ENCODE results near the gene AP1G1. TPM values are rescaled to one million over a fixed set of nuclear protein-coding genes. Genes with fewer than 3 reads are reported as not detected.

AP1G1 gene
- total and polyA plus RNA-seq, 4 experiments from 2014 or later, result 7.6 to 103 (median 57.0) TPM

DNA sequence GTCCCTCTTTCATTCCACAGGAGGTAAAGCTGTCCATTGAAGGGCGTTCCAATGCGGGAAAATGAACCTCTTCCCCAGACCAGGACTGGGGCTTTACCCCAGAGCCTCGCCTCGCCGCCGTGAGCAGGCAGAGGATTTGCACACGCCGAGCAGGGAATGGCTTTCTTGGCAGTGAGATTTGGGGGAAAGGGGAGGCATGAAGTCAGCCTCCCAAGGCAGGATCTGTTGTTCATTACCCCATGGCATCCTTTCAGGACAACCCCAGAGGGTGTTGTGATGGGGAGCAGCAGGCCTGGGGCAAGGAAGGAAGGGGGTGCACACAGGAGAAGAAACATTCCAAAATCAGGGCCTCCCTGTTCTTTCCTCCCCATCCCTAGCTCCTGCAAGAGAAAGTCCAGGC is 43.1 kb upstream of the AP1G1 start:
- H3K4me3 ChIP-seq (ENCODE audit: low read length in 2 of 2), result no peak overlapping the region
- ChIA-PET POLR2A (ENCODE audit: partially characterized antibody) (interaction anchor here (1.6 to 2.4 kb wide), 4 partner anchors 21 to 43 kb away, joined by 4 to 11 read pairs (median 5); partner anchors contain the start of gene AP1G1), CTCF (ENCODE audit: partially characterized antibody) (interaction anchor here (2.1 kb wide), 1 partner anchor 30 kb away, joined by 12 read pairs; no protein-coding TSS in a partner anchor)
- H3K27ac Mint-ChIP-seq, result peak overlapping the region in 2 of 7 donors; percentile 42 to 48
- peaks cover 32 to 74% of the 10 kb centered on the region in 2 donors for H3K36me3 Mint-ChIP-seq
- no peaks in the 10 kb centered on the region for H3K9me3 ChIP-seq (ENCODE audit: control insufficient read depth in 1 of 2, low read length in 2 of 2)
- no peaks in the 10 kb centered on the region for H3K27me3 ChIP-seq (ENCODE audit: insufficient read depth, low read length)
- intact Hi-C loops (cut with micrococcal nuclease), result no loop called here
- no peak overlapping the region for H3K27ac ChIP-seq (ENCODE audit: low read depth, low read length)
- peaks cover 37% of the 10 kb centered on the region for H3K36me3 ChIP-seq (ENCODE audit: insufficient read depth, low read length)
- peaks cover 47 to 83% (median 61%) of the 10 kb centered on the region in 4 donors for H3K4me1 Mint-ChIP-seq
- H3K27me3 Mint-ChIP-seq, result no peaks in the 10 kb centered on the region
- DNase-seq, result no peak
- peaks cover 54% of the 10 kb centered on the region for H3K4me1 ChIP-seq (ENCODE audit: insufficient read depth, low read length)
- H3K4me3 Mint-ChIP-seq, result no peak overlapping the region
- no peaks in the 10 kb centered on the region for H3K9me3 Mint-ChIP-seq

DNA sequence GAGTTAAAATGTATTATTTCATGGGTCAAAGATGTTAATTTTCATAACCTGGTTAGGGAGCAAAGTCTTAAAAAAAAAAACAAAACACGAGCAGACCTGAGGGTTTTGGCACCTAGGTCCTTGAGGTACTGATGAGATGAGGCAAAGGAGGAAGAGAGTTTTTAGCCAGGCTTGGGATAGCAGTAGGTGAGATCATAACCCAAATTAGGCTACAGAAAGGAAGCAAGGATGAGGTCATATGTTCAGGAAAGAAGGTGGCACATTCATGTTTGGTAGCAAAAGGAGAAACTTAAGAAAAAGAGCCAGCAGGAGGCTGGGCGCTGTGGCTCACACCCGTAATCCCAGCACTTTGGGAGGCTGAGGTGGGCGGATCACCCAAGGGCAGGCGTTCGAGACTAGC is 40.0 kb upstream of the AP1G1 start:
- H3K36me3 ChIP-seq (ENCODE audit: insufficient read depth, low read length), result peaks cover 37% of the 10 kb centered on the region
- H3K9me3 ChIP-seq (ENCODE audit: control insufficient read depth in 1 of 2, low read length in 2 of 2), result no peaks in the 10 kb centered on the region
- Mint-ChIP-seq H3K4me3 (peak overlapping the region in 2 of 8 donors; percentile 2 to 4), H3K36me3 (peaks cover 26 to 61% of the 10 kb centered on the region in 2 donors), H3K4me1 (peaks cover 29 to 67% (median 44%) of the 10 kb centered on the region in 4 donors), H3K27me3 (no peaks in the 10 kb centered on the region), H3K27ac (peak overlapping the region in 4 of 7 donors; percentile 59 to 98 (median 70)), H3K9me3 (no peaks in the 10 kb centered on the region)
- POLR2A ChIA-PET (ENCODE audit: partially characterized antibody), result interaction anchor here (0.6 to 3.0 kb wide), 3 partner anchors 31 to 170 kb away, joined by 3 to 9 read pairs (median 5); no protein-coding TSS in a partner anchor
- H3K4me1 ChIP-seq (ENCODE audit: insufficient read depth, low read length), result peaks cover 34% of the 10 kb centered on the region
- H3K27me3 ChIP-seq (ENCODE audit: insufficient read depth, low read length), result no peaks in the 10 kb centered on the region
- CTCF ChIA-PET (ENCODE audit: partially characterized antibody), result interaction anchor here (4.3 kb wide), 1 partner anchor 34 kb away, joined by 27 read pairs; no protein-coding TSS in a partner anchor
- no peak overlapping the region for H3K27ac ChIP-seq (ENCODE audit: low read depth, low read length)
- no peak for DNase-seq
- H3K4me3 ChIP-seq (ENCODE audit: low read length in 2 of 2), result no peak overlapping the region
- intact Hi-C loops (cut with micrococcal nuclease), result no loop called here

DNA sequence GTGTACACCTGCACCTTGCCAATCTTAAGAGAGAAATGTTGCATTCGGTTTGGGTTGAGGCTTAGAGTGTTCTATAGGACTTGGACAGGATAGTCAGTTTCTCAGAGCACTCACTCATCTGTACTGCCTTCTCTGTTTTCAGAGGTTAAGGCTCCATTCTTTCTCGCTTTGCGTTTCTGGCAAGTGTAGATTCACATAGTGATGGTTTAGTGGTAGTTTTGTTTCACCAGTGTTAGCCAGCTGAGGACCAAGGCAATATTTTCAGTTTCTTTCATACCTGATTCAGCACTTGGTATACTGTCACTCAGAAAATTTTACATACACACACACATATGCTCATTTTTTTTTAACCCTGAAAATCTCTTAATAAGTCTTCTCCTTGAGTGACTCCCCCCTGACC is 38.5 kb upstream of the AP1G1 start:
- ChIA-PET CTCF (ENCODE audit: partially characterized antibody) (interaction anchor here (0.8 to 4.3 kb wide), 3 partner anchors 35 to 114 kb away, joined by 3 to 27 read pairs (median 5); no protein-coding TSS in a partner anchor), POLR2A (ENCODE audit: partially characterized antibody) (interaction anchor here (0.7 to 3.0 kb wide), 8 partner anchors 9 to 47 kb away, joined by 3 to 22 read pairs (median 5); partner anchors contain the start of genes AP1G1 and ZNF821)
- DNase-seq, result no peak
- Mint-ChIP-seq H3K27ac (peak overlapping the region; percentile 87 to 99 (median 94)), H3K36me3 (peaks cover 24 to 47% of the 10 kb centered on the region in 2 donors), H3K4me3 (peak overlapping the region; percentile 90 to 95 (median 94)), H3K4me1 (peaks cover 26 to 64% (median 38%) of the 10 kb centered on the region in 4 donors), H3K9me3 (no peaks in the 10 kb centered on the region), H3K27me3 (no peaks in the 10 kb centered on the region)
- H3K36me3 ChIP-seq (ENCODE audit: insufficient read depth, low read length), result peaks cover 32% of the 10 kb centered on the region
- peak overlapping the region; percentile 88 for H3K27ac ChIP-seq (ENCODE audit: low read depth, low read length)
- no peaks in the 10 kb centered on the region for H3K27me3 ChIP-seq (ENCODE audit: insufficient read depth, low read length)
- no peaks in the 10 kb centered on the region for H3K9me3 ChIP-seq (ENCODE audit: control insufficient read depth in 1 of 2, low read length in 2 of 2)
- intact Hi-C loops (cut with micrococcal nuclease), result no loop called here
- H3K4me3 ChIP-seq (ENCODE audit: low read length in 2 of 2), result peak overlapping the region; percentile 84 to 89
- peaks cover 20% of the 10 kb centered on the region for H3K4me1 ChIP-seq (ENCODE audit: insufficient read depth, low read length)

DNA sequence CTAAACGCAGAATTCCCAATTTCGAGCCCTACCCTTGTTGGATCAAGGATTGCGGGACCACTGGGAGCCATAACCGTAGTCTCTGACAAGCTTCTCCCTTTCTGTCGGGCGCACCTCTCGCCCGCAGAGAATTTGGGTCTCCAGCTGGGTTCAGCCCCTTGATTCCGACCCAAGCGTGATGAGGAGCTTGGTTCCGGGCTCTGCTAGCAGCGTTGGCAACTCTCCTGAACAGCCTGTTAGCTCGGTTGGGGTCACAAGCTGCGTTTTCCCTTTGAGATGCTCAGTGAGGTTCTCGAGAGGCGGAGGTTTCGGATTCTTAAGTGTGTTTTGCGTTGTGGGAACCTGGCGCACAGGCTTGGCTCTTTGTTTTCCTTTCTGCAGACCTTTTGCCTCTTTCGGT is 37.8 kb upstream of the AP1G1 start:
- H3K27ac ChIP-seq (ENCODE audit: low read depth, low read length), result peak overlapping the region; percentile 88
- H3K36me3 ChIP-seq (ENCODE audit: insufficient read depth, low read length), result peaks cover 30% of the 10 kb centered on the region
- peak overlapping the region; percentile 90 to 95 (median 94) for H3K4me3 Mint-ChIP-seq
- ChIA-PET CTCF (ENCODE audit: partially characterized antibody) (interaction anchor here (0.8 to 4.3 kb wide), 3 partner anchors 36 to 115 kb away, joined by 3 to 27 read pairs (median 5); no protein-coding TSS in a partner anchor), POLR2A (ENCODE audit: partially characterized antibody) (interaction anchor here (0.7 to 3.0 kb wide), 9 partner anchors 9 to 49 kb away, joined by 3 to 22 read pairs (median 4); partner anchors contain the start of genes AP1G1, IST1 and ZNF821)
- peak overlapping the region; percentile 87 to 99 (median 94) for H3K27ac Mint-ChIP-seq
- H3K27me3 ChIP-seq (ENCODE audit: insufficient read depth, low read length), result no peaks in the 10 kb centered on the region
- no peaks in the 10 kb centered on the region for H3K27me3 Mint-ChIP-seq
- peak overlapping the region; percentile 84 to 89 for H3K4me3 ChIP-seq (ENCODE audit: low read length in 2 of 2)
- peak in 3 of 5 donors; percentile 8 to 22 (median 15) for DNase-seq
- H3K4me1 Mint-ChIP-seq, result peaks cover 26 to 59% (median 38%) of the 10 kb centered on the region in 4 donors
- H3K9me3 ChIP-seq (ENCODE audit: control insufficient read depth in 1 of 2, low read length in 2 of 2), result no peaks in the 10 kb centered on the region
- H3K9me3 Mint-ChIP-seq, result no peaks in the 10 kb centered on the region
- peaks cover 24 to 44% of the 10 kb centered on the region in 2 donors for H3K36me3 Mint-ChIP-seq
- intact Hi-C loops (cut with micrococcal nuclease), result no loop called here
- H3K4me1 ChIP-seq (ENCODE audit: insufficient read depth, low read length), result peaks cover 18% of the 10 kb centered on the region

DNA sequence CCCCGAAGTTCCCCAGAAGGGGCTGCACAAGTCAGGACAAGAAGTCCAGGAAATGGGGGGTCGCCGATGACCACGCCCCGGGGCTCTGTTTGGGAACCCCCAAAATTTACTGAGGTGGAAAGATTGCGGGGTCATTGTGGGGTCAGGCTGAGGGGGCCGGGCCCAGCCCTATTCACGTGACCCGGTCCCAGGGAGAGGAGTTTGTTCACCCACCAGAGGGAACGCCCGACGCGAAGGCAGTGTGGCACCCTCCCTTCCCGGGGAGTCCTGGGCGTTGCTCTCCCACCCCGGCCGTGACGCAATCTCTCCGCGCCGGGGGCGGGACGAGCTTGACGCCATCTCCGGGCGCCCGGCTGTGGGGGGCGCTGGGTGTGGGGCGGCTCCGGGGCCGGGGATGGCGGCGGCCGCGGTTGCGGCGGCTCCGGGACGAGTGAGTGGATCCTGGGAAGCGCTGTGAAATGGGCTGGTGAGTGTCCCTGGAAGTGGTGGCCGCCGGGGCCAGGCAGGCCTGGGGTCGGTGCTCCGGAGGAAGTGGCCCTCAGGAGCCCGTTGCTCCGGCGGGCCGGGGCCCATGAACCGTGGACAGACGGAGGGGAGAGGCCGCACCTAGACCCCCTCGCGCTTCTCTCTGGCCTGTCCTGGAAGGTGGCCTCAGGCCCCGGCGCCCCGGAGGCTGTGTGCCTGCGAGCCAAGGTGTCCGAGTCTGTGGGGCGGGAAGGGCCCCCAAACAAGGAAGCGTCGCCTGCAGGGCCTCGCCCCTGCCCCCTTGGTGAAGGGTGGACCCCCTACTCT is 37.2 kb upstream of the AP1G1 start, which contains the start of gene ATXN1L:
TSS of gene ATXN1L (plus strand) at position 338 of the 792 bp plus-strand sequence. CDS start 3,765 bp downstream, outside the sequence.
- Mint-ChIP-seq H3K27me3 (no peaks in the 10 kb centered on the region), H3K27ac (peak within 1 kb of the TSS; percentile 97 to 99 (median 98)), H3K4me3 (peak within 1 kb of the TSS; percentile 90 to 95 (median 94)), H3K36me3 (peaks cover 24 to 38% of the 10 kb centered on the region in 2 donors), H3K9me3 (no peaks in the 10 kb centered on the region), H3K4me1 (peaks cover 26 to 54% (median 38%) of the 10 kb centered on the region in 4 donors)
- Histone ChIP-seq H3K36me3 (ENCODE audit: insufficient read depth, low read length) (peaks cover 25% of the 10 kb centered on the region), H3K27me3 (ENCODE audit: insufficient read depth, low read length) (no peaks in the 10 kb centered on the region), H3K9me3 (ENCODE audit: control insufficient read depth in 1 of 2, low read length in 2 of 2) (no peaks in the 10 kb centered on the region), H3K4me1 (ENCODE audit: insufficient read depth, low read length) (peaks cover 18% of the 10 kb centered on the region), H3K27ac (ENCODE audit: low read depth, low read length) (peak within 1 kb of the TSS; percentile 88), H3K4me3 (ENCODE audit: low read length in 2 of 2) (peak within 1 kb of the TSS; percentile 84 to 89)
- POLR2A ChIA-PET (ENCODE audit: partially characterized antibody), result interaction anchor here (0.7 to 3.0 kb wide), 9 partner anchors 10 to 50 kb away, joined by 3 to 22 read pairs (median 9); partner anchors contain the start of genes AP1G1, IST1 and ZNF821
- CTCF ChIA-PET (ENCODE audit: partially characterized antibody), result interaction anchor here (0.8 to 4.3 kb wide), 6 partner anchors 12 to 116 kb away, joined by 3 to 27 read pairs (median 4); partner anchors contain the start of gene ZNF821
- peak; percentile 90 to 98 (median 94) for DNase-seq
- intact Hi-C loops (cut with micrococcal nuclease), result loop anchor here (1.0 kb wide), 3 partner anchors 35 to 49 kb away; partner anchors contain the start of gene IST1

DNA sequence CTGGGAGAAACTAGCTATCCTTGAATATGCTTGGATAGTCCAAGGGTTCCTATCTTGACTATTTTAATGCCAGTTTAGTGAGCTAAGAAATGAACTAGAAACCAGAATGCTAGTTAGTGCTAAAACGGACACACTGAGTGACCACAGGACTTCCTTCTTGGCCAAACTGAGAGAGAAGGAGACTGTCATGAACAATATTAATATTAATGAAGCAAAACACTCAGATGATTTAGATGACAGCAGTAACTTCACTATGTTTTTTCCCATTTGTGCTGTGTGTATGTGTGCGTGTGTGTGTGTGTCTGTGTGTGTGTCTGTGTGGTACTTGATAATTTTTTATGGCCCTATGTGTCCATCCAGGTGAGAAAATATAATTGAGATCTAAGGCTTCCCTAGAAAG is 34.9 kb upstream of the AP1G1 start:
- POLR2A ChIA-PET (ENCODE audit: partially characterized antibody), result interaction anchor here (1.5 kb wide), 1 partner anchor 35 kb away, joined by 5 read pairs; the partner anchor contains the start of gene AP1G1
- H3K27ac ChIP-seq (ENCODE audit: low read depth, low read length), result no peak overlapping the region
- no peak overlapping the region for H3K4me3 ChIP-seq (ENCODE audit: low read length in 2 of 2)
- Mint-ChIP-seq H3K4me1 (peaks cover 24 to 41% (median 32%) of the 10 kb centered on the region in 4 donors), H3K36me3 (peaks cover 7 to 21% of the 10 kb centered on the region in 2 donors), H3K4me3 (peak overlapping the region in 1 of 8 donors; percentile 2), H3K27ac (peak overlapping the region in 1 of 7 donors; percentile 9), H3K9me3 (no peaks in the 10 kb centered on the region), H3K27me3 (no peaks in the 10 kb centered on the region)
- intact Hi-C loops (cut with micrococcal nuclease), result no loop called here
- no peaks in the 10 kb centered on the region for H3K27me3 ChIP-seq (ENCODE audit: insufficient read depth, low read length)
- peaks cover 18% of the 10 kb centered on the region for H3K4me1 ChIP-seq (ENCODE audit: insufficient read depth, low read length)
- no peak for DNase-seq
- H3K9me3 ChIP-seq (ENCODE audit: control insufficient read depth in 1 of 2, low read length in 2 of 2), result no peaks in the 10 kb centered on the region
- peaks cover 6% of the 10 kb centered on the region for H3K36me3 ChIP-seq (ENCODE audit: insufficient read depth, low read length)
- CTCF ChIA-PET (ENCODE audit: partially characterized antibody), result interaction anchor here (1.0 to 3.7 kb wide), 5 partner anchors 11 to 279 kb away, joined by 3 to 27 read pairs (median 4); no protein-coding TSS in a partner anchor

Data from CD4-positive, alpha-beta memory T cell (primary cell).